GM18511 (cell line): ENCODE results near the gene ATG3.

Experiments
- ATAC-seq: cut with Tn5 transposase; IDR thresholded peaks from one replicate; pipeline ENCODE4 v1.9.1; 2021; ENCODE audit warnings: mild to moderate bottlenecking, moderate library complexity; ENCODE audit not compliant: unreplicated experiment

Gene ATG3

GRCh38 chr3:112561734-112562529 is at the start of gene ATG3, which contains the start of gene SLC35A5:
Gene ATG3, minus strand, starts transcription at chr3:112561962. Its CDS starts 434 bp downstream, at chr3:112561528.
Gene SLC35A5, plus strand, starts transcription at chr3:112562045. Its CDS starts 1,359 bp downstream, at chr3:112563404.
- ATAC-seq: peak; percentile 84

- ATAC-seq: no peak
These were observed 48.4 kb upstream of the ATG3 start for GRCh38 chr3:112610121-112610520.

- ATAC-seq: no peak
These were observed 46.1 kb upstream of the ATG3 start for GRCh38 chr3:112607863-112608262.

- no peak for ATAC-seq
These were observed 44.3 kb upstream of the ATG3 start for GRCh38 chr3:112606098-112606497.

GRCh38 chr3:112605285-112605684 is 43.5 kb upstream of the ATG3 start:
- ATAC-seq: no peak

GRCh38 chr3:112604536-112604935 is 42.8 kb upstream of the ATG3 start:
- ATAC-seq: no peak

- ATAC-seq: peak; percentile 89
These were observed 40.6 kb upstream of the ATG3 start for GRCh38 chr3:112602217-112602838.

GRCh38 chr3:112598731-112599130 is 37.0 kb upstream of the ATG3 start:
- no peak for ATAC-seq

GRCh38 chr3:112597945-112598344 is 36.2 kb upstream of the ATG3 start:
- no peak for ATAC-seq

- no peak for ATAC-seq
These were observed 33.1 kb upstream of the ATG3 start for GRCh38 chr3:112594856-112595255.

GRCh38 chr3:112593258-112593657 is 31.5 kb upstream of the ATG3 start:
- no peak for ATAC-seq

GRCh38 chr3:112587336-112587735 is 25.6 kb upstream of the ATG3 start:
- no peak for ATAC-seq

GRCh38 chr3:112585782-112586181 is 24.0 kb upstream of the ATG3 start:
- no peak for ATAC-seq

GRCh38 chr3:112583105-112583504 is 21.3 kb upstream of the ATG3 start:
- ATAC-seq: no peak

GRCh38 chr3:112582244-112582874 is 20.6 kb upstream of the ATG3 start:
- peak; percentile 62 for ATAC-seq

GRCh38 chr3:112579697-112580096 is 17.9 kb upstream of the ATG3 start:
- ATAC-seq: no peak

- ATAC-seq: no peak
These were observed 17.5 kb upstream of the ATG3 start for GRCh38 chr3:112579232-112579631.

GRCh38 chr3:112572701-112573100 is 10.9 kb upstream of the ATG3 start:
- ATAC-seq: no peak

- no peak for ATAC-seq
These were observed 7.5 kb upstream of the ATG3 start for GRCh38 chr3:112569265-112569664.

- ATAC-seq: no peak
These were observed 6.9 kb upstream of the ATG3 start for GRCh38 chr3:112568642-112569041.

- ATAC-seq: no peak
These were observed 3.2 kb upstream of the ATG3 start for GRCh38 chr3:112564940-112565305.
